MM.1S (cell line): ENCODE results near the gene TMTC2.

ENCODE experiments used
- DNase-seq: peaks from one replicate; pipeline ENCODE4 v3.0.0-alpha.2; 2015
- H2AFZ ChIP-seq: fragments of 300-600 bp; sonication (generic); 2 replicates; pipeline ENCODE4 v1.6.0; 2016; ENCODE audit warnings: antibody characterized with exemption, low read length
- H3F3A ChIP-seq: fragments of 300-600 bp; sonication (generic); 2 replicates; pipeline ENCODE4 v1.6.1; 2016; ENCODE audit warnings: mild to moderate bottlenecking, antibody characterized with exemption, low read length, moderate library complexity, mixed read lengths; ENCODE audit not compliant: insufficient read depth
- H3K27ac ChIP-seq: fragments of 300-600 bp; sonication (generic); 2 replicates; pipeline ENCODE4 v1.5.1; 2016; ENCODE audit warnings: mild to moderate bottlenecking, low read length
- H3K27me3 ChIP-seq: fragments of 300-600 bp; sonication (generic); replicated peaks from 2 replicates; pipeline ENCODE4 v1.6.0; 2016; ENCODE audit warnings: low read length; ENCODE audit not compliant: insufficient read depth
- H3K36me3 ChIP-seq: fragments of 300-600 bp; sonication (generic); replicated peaks from 2 replicates; pipeline ENCODE4 v1.6.1; 2016; ENCODE audit warnings: mild to moderate bottlenecking, low read length, mixed read lengths; ENCODE audit not compliant: insufficient read depth
- H3K4me1 ChIP-seq: fragments of 300-600 bp; sonication (generic); 2 replicates; pipeline ENCODE4 v1.6.1; 2016; ENCODE audit warnings: low read length, mixed read lengths
- H3K4me2 ChIP-seq: fragments of 300-600 bp; sonication (generic); 2 replicates; pipeline ENCODE4 v1.6.0; 2016; ENCODE audit warnings: low read depth, low read length
- H3K4me3 ChIP-seq: fragments of 300-600 bp; sonication (generic); 2 replicates; pipeline ENCODE4 v1.5.1; 2016; ENCODE audit warnings: low read length, mixed read lengths
- H3K79me2 ChIP-seq: fragments of 300-600 bp; sonication (generic); 2 replicates; pipeline ENCODE4 v1.6.1; 2016; ENCODE audit warnings: mixed run types, low read length, mixed read lengths
- H3K9ac ChIP-seq: fragments of 300-600 bp; sonication (generic); 2 replicates; pipeline ENCODE4 v1.6.1; 2016; ENCODE audit warnings: low read length, mixed read lengths
- H3K9me2 ChIP-seq: fragments of 300-600 bp; sonication (generic); replicated peaks from 2 replicates; pipeline ENCODE4 v1.6.1; 2016; ENCODE audit warnings: mild to moderate bottlenecking, low read length, mixed read lengths; ENCODE audit not compliant: insufficient read depth
- H3K9me3 ChIP-seq: fragments of 300-600 bp; sonication (generic); replicated peaks from 2 replicates; pipeline ENCODE4 v1.6.1; 2016; ENCODE audit warnings: mild to moderate bottlenecking, low read length, mixed read lengths; ENCODE audit not compliant: insufficient read depth
- H4K20me1 ChIP-seq: fragments of 300-600 bp; sonication (generic); 2 replicates; pipeline ENCODE4 v1.6.1; 2016; ENCODE audit warnings: mild to moderate bottlenecking, low read length, moderate library complexity, mixed read lengths; ENCODE audit not compliant: insufficient read depth
- CTCF ChIP-seq: fragments of 300-600 bp; sonication (generic); IDR thresholded peaks from 2 replicates; pipeline ENCODE4 v1.5.1; 2016; ENCODE audit warnings: antibody characterized with exemption, low read length, mixed read lengths
- EZH2 ChIP-seq: fragments of 300-600 bp; sonication (generic); optimal IDR thresholded peaks from 2 replicates; pipeline ENCODE3; 2017; ENCODE audit warnings: low read depth, mild to moderate bottlenecking, antibody characterized with exemption, low read length, mixed read lengths
- EZH2phosphoT487 ChIP-seq: fragments of 300-600 bp; sonication (generic); IDR thresholded peaks from 2 replicates; pipeline ENCODE4 v1.6.1; 2018; ENCODE audit warnings: antibody characterized with exemption, low read length

TMTC2 gene

DNA sequence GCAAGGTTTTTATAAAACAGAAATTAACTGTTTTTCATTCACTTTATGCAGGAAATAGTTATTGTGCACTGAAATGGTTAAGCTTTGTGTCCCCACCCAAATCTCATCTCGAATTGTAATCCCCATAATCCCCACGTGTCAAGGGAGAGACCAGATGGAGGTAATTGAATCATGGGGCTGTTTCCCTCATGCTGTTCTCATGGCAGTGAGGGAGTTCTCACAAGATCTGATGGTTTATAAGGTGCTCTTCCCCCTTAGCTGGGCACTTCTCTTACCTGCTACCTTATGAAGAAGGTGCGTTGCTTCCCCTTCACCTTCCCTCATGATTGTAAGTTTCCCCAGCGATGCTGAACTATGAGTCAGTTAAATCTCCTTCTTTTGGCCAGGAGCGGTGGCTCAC is 123.9 kb downstream of the TMTC2 start:
- Histone ChIP-seq H4K20me1 (no peaks in the 10 kb centered on the region), H3K4me1 (no peaks in the 10 kb centered on the region), H2AFZ (no peak overlapping the region), H3K27me3 (no peaks in the 10 kb centered on the region), H3K79me2 (no peaks in the 10 kb centered on the region), H3K4me2 (no peak overlapping the region), H3K27ac (no peak overlapping the region), H3K9me2 (no peaks in the 10 kb centered on the region), H3K4me3 (no peak overlapping the region), H3F3A (no peaks in the 10 kb centered on the region), H3K9me3 (no peaks in the 10 kb centered on the region), H3K36me3 (no peaks in the 10 kb centered on the region), H3K9ac (no peak overlapping the region)
- DNase-seq, result no peak
- TF ChIP-seq EZH2phosphoT487 (no peak), CTCF (no peak), EZH2 (no peak)

GRCh38 chr12:82817368-82817767 is 130.7 kb downstream of the TMTC2 start:
- H3K4me2 ChIP-seq, result no peak overlapping the region
- no peaks in the 10 kb centered on the region for H4K20me1 ChIP-seq
- no peaks in the 10 kb centered on the region for H3K9me2 ChIP-seq
- H3K4me1 ChIP-seq, result no peaks in the 10 kb centered on the region
- H3K79me2 ChIP-seq, result no peaks in the 10 kb centered on the region
- no peak overlapping the region for H2AFZ ChIP-seq
- H3K9me3 ChIP-seq, result no peaks in the 10 kb centered on the region
- H3K36me3 ChIP-seq, result no peaks in the 10 kb centered on the region
- DNase-seq, result no peak
- H3K4me3 ChIP-seq, result no peak overlapping the region
- TF ChIP-seq CTCF (no peak), EZH2phosphoT487 (no peak), EZH2 (no peak)
- H3K27me3 ChIP-seq, result no peaks in the 10 kb centered on the region
- no peaks in the 10 kb centered on the region for H3F3A ChIP-seq
- H3K27ac ChIP-seq, result no peak overlapping the region
- no peak overlapping the region for H3K9ac ChIP-seq

DNA sequence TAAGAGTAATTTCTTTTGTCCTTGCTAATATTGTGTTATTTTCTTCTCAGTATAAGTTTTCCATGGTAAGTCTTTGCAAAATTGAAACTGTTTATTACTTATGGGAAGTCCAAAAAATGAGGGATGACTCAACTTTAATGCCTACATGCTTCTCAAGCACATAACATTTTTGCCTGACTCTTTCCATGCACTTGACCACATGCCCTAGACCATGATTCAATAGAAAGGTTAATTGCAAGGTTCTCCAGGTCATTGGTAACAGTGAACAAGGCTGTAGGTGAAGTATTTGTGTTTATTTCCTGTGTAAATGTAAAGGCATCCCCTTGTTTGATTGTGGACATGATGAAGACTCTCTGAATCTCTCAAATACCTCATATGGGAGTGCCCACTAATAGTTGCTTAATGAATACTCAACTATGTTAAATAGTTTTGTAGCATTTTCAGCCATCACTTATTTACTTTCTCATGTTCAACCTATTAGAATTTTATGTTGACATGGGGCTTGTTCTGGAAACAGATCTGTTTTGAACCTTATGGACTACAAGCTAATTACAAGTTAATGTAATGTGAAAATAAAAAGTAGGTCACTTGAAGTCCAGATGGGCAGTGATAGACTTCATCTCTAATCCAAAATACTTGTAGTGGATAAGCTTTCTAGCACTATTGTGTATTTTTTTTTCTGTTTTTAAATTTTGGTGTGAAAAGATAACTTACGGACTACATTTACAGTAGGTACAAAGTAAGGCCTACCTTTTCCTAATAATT is 131.7 kb downstream of the TMTC2 start:
- H3K9ac ChIP-seq, result no peak overlapping the region
- H3K79me2 ChIP-seq, result no peaks in the 10 kb centered on the region
- no peaks in the 10 kb centered on the region for H3F3A ChIP-seq
- H3K4me1 ChIP-seq, result no peaks in the 10 kb centered on the region
- TF ChIP-seq EZH2phosphoT487, result no peak
- TF ChIP-seq CTCF, result no peak
- no peak for TF ChIP-seq EZH2
- H2AFZ ChIP-seq, result no peak overlapping the region
- H3K27ac ChIP-seq, result no peak overlapping the region
- H3K36me3 ChIP-seq, result no peaks in the 10 kb centered on the region
- H4K20me1 ChIP-seq, result no peaks in the 10 kb centered on the region
- H3K4me3 ChIP-seq, result no peak overlapping the region
- no peaks in the 10 kb centered on the region for H3K9me2 ChIP-seq
- H3K9me3 ChIP-seq, result no peaks in the 10 kb centered on the region
- H3K27me3 ChIP-seq, result no peaks in the 10 kb centered on the region
- no peak overlapping the region for H3K4me2 ChIP-seq
- no peak for DNase-seq
